ENCODE measurements around the gene G6PC1.
"Not testable (repeated sequence)": the region's sequence is repeated elsewhere in the genome, so short reads cannot be mapped to it uniquely, and the experiment has no call there.

Gene G6PC1

DNA sequence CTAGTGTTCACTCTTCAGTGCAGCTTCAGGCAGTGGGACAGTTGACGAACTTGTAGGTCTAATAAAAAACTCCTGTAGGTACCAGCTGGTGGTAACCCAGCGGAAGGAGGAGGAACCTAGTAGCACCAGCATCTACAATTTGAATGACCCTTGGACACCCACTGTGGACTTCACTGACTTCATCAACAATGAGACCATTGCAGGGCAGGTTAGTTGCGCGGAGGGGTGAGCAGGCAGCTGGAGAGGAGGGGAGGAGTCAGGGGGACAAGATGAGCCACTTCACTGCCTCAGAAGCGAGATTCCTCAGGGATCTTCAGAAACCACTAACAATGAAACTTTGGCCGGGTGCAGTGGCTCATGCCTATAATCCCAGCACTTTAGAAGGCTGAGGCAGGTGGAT is 27.3 kb upstream of the G6PC1 start:
- DNase-seq (ENCODE audit: low read depth in 2 of 3, low spot score in 2 of 3), result no peak

DNA sequence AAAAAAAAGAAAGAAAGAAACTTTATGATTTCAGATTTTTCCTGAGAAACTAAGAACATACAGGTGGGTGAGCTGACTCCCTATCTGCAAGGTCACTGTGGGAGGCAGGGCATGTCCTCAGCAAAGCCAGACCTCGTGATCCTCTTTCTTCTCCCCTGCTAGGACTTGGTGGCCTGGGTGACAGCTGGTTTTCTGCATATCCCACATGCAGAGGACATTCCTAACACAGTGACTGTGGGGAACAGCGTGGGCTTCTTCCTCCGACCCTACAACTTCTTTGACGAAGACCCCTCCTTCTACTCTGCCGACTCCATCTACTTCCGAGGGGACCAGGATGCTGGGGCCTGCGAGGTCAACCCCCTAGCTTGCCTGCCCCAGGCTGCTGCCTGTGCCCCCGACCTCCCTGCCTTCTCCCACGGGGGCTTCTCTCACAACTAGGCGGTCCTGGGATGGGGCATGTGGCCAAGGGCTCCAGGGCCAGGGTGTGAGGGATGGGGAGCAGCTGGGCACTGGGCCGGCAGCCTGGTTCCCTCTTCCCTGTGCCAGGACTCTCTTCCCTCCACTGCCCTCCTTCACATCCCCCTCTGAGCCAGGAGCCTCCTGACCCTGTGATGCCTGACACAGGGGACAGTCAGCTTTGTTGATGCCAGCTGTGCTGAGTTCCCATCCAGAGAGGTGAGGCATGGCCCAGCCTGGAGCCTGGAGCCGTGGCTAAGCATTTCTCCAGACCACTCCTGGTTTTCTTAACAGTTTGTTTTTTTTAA is 26.5 kb upstream of the G6PC1 start:
- DNase-seq (ENCODE audit: low read depth in 2 of 3, low spot score in 2 of 3), result not testable (repeated sequence)

DNA sequence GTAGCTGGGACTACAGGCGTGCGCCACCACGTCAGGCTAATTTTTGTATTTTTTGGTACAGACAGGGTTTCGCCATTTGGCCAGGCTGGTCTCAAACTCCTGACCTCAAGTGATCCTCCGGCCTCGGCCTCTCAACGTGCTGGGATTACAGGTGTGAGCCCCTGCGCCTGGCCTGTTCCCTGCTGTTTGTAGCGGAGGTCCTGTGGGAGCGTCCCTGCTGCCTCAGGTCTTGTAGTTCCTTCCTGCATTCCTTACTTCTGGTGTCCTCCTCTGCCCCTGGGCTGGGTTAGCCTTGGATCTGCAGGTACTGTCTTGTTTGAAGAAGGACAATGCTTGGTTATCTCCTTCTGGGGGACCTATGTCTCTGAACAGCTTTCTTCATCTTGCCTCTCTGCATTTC is 23.6 kb upstream of the G6PC1 start:
- DNase-seq (ENCODE audit: low read depth in 2 of 3, low spot score in 2 of 3), result no peak

DNA sequence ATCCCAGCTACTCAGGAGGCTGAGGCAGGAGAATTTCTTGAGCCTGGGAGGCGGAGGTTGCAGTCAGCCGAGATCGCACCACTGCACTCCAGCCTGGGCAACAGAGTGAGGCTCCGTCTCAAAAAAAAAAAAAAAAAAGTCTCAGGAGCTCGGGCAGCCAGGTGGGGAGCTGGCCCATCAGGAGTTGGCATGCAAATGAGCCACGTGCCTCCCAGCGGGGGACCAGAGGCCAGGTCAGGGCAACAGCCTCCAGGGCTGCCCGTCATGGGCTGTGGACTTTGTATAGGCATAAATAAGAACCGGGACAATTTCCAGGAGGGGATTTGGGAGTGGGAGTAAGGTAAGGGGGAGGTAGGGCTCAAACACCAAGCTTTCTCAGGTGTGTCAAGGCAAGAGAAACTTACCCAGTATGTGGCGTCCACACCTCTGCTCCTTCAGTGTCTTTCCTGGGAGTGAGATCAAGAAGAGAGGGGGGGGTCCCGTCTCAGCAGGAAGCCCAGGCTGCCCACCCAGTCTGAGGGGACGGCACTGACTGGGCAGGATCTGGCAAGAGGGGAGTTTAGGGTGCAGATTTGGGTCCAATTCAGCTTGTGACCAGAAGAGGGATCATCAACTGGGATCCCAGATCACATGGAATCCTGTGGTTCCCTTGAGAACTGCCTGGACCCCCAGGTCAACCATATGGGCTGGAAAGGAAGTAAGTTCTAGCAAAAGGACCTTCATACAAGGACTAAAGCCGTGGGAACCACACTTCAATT is 22.3 kb upstream of the G6PC1 start:
- no peak for DNase-seq (ENCODE audit: low read depth in 2 of 3, low spot score in 2 of 3)

DNA sequence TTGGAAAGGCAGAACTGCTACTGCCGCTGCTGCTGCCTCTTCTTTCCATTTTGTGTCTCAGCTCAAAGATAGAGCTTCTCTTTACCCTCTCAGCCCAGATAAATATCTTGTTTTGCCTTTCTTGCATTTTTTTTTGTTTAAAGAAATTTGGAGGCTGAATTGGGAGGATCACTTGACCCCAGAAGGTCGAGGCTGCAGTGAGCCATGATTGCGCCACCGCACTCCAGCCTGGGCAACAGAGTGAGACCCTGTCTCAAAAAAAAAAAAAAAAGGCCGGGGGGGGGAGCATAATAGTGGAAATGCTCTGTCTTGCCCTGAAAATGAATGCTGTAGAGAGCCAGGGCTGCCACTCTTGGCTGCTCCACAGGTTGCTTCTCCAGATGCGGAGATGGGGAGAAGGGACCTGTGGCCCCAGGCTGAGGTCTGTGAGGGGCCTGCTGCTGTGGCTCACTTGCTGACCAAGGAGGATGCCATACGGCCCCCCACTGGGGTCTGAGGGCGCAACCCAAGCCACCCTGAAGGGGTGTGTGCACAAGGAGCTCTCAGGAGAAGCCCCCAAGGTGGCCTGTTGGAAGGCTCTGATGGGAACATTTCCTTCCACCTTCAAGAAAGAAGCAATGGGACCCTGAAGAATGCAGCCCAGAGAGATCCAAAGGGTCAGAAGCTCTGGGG is 21.5 kb upstream of the G6PC1 start:
- no peak for DNase-seq (ENCODE audit: low read depth in 2 of 3, low spot score in 2 of 3)

DNA sequence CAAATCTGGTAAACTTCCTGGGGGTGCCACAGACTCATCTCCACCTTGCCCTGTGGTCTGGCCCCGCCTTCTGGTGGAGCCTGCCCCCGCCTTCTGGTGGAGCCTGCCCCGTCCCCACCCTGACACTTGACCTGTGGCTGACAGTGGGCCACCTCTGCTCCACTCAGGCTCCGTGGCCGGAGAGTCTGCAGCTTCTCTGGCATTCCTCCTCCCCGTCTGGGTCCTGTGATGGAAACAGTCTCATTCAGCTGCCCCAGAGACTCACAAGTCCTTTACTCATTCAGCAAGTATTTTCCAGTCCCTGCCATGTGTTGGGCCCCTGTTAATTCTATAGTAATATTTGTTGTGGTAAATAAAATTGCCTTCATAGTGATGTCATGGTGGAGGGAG is 21.0 kb upstream of the G6PC1 start:
- DNase-seq (ENCODE audit: low read depth in 2 of 3, low spot score in 2 of 3), result no peak

DNA sequence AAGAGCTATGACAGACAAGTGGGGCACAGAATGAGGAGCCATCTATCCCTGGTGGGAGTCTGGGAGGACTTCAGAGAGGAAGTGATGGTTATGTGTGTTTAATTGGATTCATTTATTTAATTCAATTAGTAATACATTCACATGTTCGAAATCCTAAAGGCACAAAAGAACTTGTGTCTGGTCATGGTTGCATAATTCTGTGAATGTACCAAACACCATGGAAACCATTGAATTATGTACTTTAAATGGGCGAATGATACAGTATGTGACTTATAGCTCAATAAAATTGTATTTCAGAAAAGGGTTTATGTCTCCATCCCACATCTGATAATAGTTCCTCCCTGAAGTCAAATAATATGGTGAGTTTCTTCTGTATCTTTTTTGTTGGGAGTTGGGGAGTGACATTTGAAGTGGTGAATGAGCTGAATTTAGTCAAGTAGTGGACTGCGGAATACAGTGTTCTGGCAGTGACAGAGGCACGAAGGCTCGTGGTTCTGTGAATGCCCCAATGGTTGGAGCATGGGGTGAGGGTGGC is 19.8 kb upstream of the G6PC1 start:
- DNase-seq (ENCODE audit: low read depth in 2 of 3, low spot score in 2 of 3), result no peak

DNA sequence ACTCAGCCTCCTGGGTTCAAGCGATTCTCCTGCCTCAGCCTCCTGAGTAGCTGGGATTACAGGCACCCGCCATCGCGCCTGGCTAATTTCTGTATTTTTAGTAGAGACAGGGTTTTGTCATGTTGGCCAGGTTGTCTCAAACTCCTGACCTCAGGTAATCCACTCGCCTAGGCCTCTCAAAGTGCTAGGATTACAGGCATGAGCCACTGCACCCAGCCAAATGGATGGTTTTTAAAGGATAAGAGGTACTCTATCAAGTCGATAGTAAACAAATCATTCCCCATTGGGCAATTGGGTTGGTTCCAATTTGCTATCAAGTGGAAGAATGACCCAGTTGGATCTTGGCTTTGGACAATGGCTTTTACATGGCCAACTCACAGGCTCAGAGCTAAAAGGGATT is 18.9 kb upstream of the G6PC1 start:
- DNase-seq (ENCODE audit: low read depth in 2 of 3, low spot score in 2 of 3), result not testable (repeated sequence)

DNA sequence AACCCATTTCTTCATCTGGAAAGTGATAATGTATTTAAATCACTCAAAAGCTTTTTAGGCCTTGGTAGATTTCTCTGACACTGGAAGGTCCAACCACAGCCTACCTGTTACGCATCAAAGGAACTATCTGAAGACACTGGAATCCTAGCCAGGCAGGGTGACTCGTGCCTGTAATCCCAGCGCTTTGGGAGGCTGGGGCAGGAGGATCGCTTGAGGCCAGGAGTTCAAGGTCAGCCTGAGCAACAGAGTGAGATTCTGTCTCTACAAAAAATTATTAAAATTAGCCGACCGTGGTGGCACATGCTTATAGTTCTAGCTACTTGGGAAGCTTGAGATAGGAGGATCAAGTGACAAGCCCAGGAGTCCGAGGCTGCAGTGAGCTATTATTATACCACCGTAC is 18.4 kb upstream of the G6PC1 start:
- no peak for DNase-seq (ENCODE audit: low read depth in 2 of 3, low spot score in 2 of 3)

DNA sequence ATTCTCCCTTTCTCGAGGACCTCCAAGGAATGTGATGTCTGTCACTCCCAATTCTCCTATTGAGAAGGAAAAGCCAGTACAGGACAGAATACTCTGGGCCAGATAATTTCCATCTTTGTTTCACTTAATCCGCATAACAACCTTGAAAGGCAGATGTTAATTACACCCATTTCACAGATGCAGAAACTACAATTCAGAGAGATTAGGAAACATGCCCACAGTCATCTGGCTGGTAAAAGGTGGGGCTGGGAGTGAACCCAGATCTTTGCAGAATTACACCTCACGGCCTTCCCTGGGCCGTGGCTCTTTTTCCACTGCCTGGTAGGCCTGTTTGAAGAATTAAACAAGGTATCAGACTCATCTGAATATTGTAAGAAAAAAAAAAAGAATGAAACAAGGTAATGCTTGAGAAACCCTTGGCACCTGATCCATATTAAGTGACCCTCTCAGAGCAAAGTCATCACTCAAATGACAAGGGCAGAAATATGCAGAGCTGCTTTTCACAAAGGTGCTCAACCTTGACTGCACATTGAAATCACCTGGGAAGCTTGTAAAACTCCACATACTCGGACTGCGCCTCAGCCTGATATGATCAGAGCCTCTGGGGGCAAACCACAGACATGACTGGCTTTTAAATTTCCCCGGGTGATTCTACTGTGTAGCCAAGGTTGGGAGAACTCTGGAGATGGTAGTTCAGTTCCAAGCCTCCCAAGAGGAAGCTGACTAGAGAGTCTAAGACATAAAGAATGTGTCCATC is 16.6 kb upstream of the G6PC1 start:
- no peak for DNase-seq (ENCODE audit: low read depth in 2 of 3, low spot score in 2 of 3)

DNA sequence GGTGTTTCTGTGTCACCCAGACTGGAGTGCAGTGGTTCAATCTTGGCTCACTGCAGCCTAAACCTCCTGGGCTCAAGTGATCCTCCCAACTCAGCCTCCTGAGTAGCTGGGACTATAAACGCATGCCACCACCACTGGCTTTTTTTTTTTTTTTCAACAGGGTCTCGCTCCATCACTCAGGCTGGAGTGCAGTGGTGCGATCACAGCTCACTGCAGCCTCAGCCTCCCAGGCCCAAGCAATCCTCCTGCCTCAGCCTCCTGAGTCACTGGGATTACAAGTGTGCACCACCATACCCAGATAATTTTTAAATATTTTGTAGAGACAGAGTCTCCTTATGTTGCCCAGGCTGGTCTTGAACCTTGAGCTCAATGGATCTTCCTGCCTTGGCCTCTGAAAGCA is 14.8 kb upstream of the G6PC1 start:
- DNase-seq (ENCODE audit: low read depth in 2 of 3, low spot score in 2 of 3), result not testable (repeated sequence)

DNA sequence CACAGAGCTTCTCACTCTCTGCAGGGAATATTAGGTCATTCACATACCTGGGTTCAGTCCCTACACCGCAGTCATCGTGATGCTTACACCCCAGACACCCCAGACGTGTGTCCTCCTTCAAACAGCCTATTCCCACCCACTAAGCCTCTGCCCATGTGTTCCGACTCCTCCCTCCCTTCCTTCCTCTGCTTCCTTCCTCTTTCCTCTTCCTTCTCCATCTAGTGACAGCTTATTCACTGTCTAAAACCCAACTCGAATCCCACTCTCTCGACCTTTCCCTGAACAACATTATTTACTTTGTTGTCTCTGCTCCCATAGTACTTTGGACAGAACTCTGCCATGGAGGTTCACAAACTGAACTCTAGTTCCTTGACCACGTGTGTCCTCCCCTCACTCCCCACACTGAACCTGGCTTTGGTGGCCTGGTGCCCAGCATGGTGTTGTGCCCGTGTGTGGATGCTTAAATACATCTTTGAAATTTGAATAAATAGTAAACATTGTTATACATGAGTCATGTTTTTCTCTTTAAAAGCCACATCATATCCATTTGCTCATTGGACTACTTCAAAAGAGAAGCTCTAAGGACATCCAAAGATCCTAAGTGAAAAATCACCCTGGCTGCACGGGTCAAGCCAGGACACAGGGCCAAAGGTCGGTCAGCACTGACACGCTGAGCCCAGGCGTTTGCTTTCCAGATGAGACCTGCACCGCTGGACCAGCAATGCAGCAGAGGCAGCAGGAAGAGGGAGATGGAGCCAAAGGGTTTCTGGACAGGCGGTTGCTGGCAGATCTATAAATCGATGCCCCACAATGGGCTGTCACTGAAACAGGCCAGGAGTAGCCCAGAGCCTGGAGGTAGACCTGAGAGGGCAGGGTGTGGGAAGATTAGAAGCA is 14.1 kb upstream of the G6PC1 start:
- no peak for DNase-seq (ENCODE audit: low read depth in 2 of 3, low spot score in 2 of 3)

DNA sequence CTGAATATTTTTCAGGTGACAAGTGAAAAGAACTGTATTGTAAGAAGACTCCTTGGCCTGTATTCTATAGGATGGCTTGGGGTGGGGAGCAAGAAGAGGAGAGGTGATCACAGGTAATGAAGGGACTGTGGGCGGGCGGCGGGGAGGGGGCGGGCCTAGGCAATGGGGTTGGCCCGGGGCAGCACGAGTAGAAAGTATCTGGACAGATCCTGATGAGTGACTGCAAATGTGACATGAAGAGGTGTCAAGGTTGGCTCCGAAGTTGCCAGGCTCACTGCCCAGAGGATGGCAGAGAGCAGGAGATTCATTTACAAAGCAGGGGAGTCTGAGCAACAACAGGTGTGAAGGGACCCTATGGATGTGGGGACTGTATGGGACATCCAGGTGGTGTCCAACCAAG is 10.8 kb upstream of the G6PC1 start:
- DNase-seq (ENCODE audit: low read depth in 2 of 3, low spot score in 2 of 3), result no peak

DNA sequence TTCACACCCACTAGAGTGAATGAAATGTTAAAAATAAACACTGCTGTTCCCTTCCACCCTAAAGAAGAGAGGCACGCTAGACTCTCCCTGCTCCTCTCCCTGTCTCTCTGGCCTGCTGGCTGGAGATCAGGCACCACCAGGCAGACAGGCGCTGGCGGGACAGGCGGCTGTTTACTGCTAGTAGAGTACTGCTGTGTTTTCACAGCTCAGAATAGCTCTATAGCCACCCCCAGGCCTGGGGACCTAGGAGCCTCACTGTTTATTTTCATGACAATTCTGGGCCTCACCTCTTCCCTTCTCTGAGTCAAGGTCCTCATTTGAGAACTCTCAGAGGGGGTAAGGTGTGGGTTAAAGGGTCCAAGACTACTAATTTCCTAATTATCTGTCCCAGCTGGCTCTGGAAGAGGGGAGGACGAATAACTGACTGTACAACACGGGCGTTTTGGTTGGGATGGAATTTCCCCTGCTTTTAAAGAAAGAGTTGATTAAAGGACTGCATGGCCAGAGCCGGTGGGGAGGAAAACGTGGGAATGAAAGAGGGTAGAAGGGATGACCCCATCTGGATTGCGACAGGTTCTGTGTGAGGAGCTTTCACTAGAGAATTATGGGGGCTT is 9.0 kb upstream of the G6PC1 start:
- no peak for DNase-seq (ENCODE audit: low read depth in 2 of 3, low spot score in 2 of 3)

DNA sequence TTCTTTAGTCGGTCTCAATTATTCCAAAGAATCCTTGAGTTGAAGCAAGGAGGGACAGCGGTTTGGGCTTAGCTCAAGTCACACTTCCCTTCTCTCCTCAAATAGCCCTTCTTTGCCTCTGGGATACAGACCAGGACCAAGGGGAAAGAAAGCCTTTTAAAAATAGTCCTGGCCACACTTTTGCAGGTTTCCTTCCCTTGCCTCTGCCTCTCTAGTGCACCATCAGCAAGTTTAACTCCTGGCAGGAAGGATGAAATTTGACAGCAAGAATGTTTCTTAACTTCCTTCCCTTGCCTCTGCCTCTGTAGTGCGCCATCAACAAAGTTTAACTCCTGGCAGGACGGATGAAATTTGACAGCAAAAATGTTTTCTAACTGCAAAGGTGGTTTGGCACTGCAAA is 7.2 kb upstream of the G6PC1 start:
- DNase-seq (ENCODE audit: low read depth in 2 of 3, low spot score in 2 of 3), result no peak

DNA sequence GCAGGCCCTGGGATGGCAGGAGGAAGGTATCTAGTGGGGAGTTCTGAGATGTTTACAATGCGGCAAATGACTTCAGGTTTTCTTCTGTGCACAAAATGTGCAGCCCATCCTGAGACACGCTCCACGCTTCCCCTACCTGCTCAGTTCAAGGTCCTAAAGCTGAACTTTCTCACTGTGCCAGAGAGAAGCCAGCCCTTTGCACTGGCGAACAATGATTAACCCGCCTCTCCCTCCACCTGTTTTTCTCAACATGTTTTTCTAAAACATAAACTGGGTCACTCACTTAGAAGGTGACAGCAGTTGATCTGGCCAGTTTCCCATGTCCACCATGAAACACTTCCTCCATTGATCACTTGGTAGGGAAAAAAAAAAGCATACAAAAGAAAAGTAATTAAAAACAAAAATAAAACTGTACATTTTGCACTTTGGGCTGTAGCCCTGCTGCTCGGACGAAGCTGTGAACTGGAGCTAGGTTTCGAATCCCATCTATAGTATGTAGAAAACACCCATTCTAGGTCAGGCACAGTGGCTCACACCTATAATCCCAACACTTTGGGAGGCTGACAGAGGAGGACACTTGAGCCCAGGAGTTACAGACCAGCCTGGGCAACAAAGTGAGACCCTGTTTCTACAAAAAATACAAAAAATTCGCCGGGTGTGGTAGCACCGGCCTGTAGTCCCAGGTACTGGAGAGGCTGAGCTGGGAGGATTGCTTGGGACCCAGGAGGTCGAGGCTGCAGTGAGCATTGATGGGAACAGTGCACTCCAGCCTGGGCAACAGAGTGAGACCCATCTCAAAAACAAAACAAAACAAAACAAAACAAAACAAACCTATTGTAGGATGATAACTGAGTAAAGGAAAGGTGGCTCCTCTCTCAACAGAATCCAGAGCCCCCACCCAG is 6.1 kb upstream of the G6PC1 start:
- no peak for DNase-seq (ENCODE audit: low read depth in 2 of 3, low spot score in 2 of 3)

DNA sequence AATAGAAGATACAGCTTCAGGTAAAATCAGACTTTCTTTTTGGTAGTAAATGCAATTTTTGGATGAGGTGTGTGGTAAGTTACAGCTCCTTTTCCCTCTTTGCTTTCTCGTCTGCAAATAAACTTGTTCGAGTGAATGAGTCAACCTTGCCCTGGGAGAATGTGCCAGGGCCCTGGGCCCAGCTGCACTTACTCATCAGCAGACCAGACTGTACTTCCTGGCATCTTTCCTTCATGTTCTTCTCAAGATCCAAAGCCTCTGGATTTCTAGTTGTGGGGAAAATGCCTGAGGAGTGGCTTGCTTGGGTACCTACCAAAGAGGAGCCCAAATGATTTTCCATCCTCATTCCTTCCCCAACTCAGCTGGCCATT is 5.4 kb upstream of the G6PC1 start:
- no peak for DNase-seq (ENCODE audit: low read depth in 2 of 3, low spot score in 2 of 3)

DNA sequence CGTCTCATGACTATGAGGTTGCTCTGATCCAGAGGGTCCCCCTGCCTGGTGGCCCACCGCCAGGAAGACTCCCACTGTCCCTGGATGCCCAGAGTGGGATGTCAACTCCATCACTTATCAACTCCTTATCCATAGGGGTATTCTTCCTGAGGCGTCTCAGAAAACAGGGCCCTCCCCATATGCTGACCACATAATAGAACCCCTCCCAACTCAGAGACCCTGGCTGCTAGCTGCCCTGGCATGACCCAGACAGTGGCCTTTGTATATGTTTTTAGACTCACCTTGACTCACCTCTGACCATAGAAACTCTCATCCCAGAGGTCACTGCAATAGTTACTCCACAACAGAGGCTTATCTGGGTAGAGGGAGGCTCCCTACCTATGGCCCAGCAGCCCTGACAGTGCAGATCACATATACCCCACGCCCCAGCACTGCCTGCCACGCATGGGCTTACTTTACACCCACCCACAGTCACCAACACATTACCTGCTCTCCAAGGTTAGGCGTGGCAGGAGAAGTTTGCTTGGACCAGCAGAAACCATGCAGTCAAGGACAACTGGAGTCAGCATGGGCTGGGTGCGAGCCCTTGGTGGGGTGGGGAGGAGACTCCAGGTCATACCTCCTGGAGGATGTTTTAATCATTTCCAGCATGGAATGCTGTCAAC is 2.3 kb upstream of the G6PC1 start:
- DNase-seq (ENCODE audit: low read depth in 2 of 3, low spot score in 2 of 3), result no peak
